ENCODE data around the gene ORC3.

- TF ChIP-seq CTCF (IDR thresholded peaks at IDR 0.05): no peak
- no peak for TF ChIP-seq POLR2A (IDR thresholded peaks at IDR 0.05)
- no peak for TF ChIP-seq POLR2AphosphoS5 (IDR thresholded peaks at IDR 0.05)
Measured at GRCh38 chr6:87543696-87544473, 46.0 kb upstream of the ORC3 start.
